Caki2 (cell line): ENCODE measurements around the gene RAB7B. TPM values are rescaled to one million over a fixed set of nuclear protein-coding genes. Genes with fewer than 3 reads are reported as not detected.

Experiments
- DNase-seq: peaks from one replicate; pipeline ENCODE4 v3.0.0-alpha.2; 2015; ENCODE audit warnings: low read depth
- in situ Hi-C: cut with HindIII; loops from 2 replicates; pipeline ENCODE4 v1.10.0; 2016; ENCODE audit warnings: low sequenced_read_pairs, low pct_unique_long_range_greater_than_20kb, mixed read lengths
- total RNA-seq: library from RNA; depleted of rRNA; stranded (reverse); fragments of >200 nt; shearing (Covaris generic); gene quantifications from 2 replicates; pipeline ENCODE4 v1.2.3, GENCODE V29; 2014; ENCODE audit warnings: low replicate concordance

RAB7B gene
- total RNA-seq, 1 experiment from 2014 or later: 1.1 TPM

- in situ Hi-C loops: no loop called here
- no peak for DNase-seq
Measured at GRCh38 chr1:205981257-205981656, 21.9 kb downstream of the RAB7B start.

GRCh38 chr1:205980237-205980870 is 22.8 kb downstream of the RAB7B start:
- DNase-seq: no peak
- in situ Hi-C loops: no loop called here

- DNase-seq: no peak
- in situ Hi-C loops: loop anchor here (5.0 kb wide), 1 partner anchor 52 kb away; no protein-coding TSS in a partner anchor
Measured at GRCh38 chr1:205979301-205979700, 23.9 kb downstream of the RAB7B start.

GRCh38 chr1:205978676-205979075 is 24.5 kb downstream of the RAB7B start:
- in situ Hi-C loops: loop anchor here (5.0 kb wide), 1 partner anchor 51 kb away; no protein-coding TSS in a partner anchor
- no peak for DNase-seq

GRCh38 chr1:205977402-205978014 is 25.7 kb downstream of the RAB7B start:
- in situ Hi-C loops: loop anchor here (5.0 kb wide), 1 partner anchor 50 kb away; no protein-coding TSS in a partner anchor
- DNase-seq: peak; percentile 58

GRCh38 chr1:205976708-205977401 is 26.3 kb downstream of the RAB7B start:
- in situ Hi-C loops: loop anchor here (5.0 kb wide), 1 partner anchor 50 kb away; no protein-coding TSS in a partner anchor

GRCh38 chr1:205976036-205976435 is 27.2 kb downstream of the RAB7B start:
- in situ Hi-C loops: loop anchor here (5.0 kb wide), 1 partner anchor 49 kb away; no protein-coding TSS in a partner anchor
- DNase-seq: no peak

More at GRCh38 chr1:205976708-205977401, 26.3 kb downstream of the RAB7B start:
- DNase-seq: no peak

GRCh38 chr1:205975387-205975998 is 27.7 kb downstream of the RAB7B start:
- in situ Hi-C loops: loop anchor here (5.0 kb wide), 1 partner anchor 48 kb away; no protein-coding TSS in a partner anchor
- DNase-seq: no peak

GRCh38 chr1:205974712-205975111 is 28.5 kb downstream of the RAB7B start:
- in situ Hi-C loops: loop anchor here (5.0 kb wide), 1 partner anchor 47 kb away; no protein-coding TSS in a partner anchor
- DNase-seq: no peak

GRCh38 chr1:205973377-205974232 is 29.6 kb downstream of the RAB7B start:
- DNase-seq: no peak
- in situ Hi-C loops: no loop called here

GRCh38 chr1:205972491-205973168 is 30.6 kb downstream of the RAB7B start:
- no peak for DNase-seq
- in situ Hi-C loops: no loop called here

GRCh38 chr1:205972081-205972480 is 31.1 kb downstream of the RAB7B start:
- DNase-seq: no peak
- in situ Hi-C loops: no loop called here

- in situ Hi-C loops: no loop called here
- no peak for DNase-seq
Measured at GRCh38 chr1:205971082-205971481, 32.1 kb downstream of the RAB7B start.

GRCh38 chr1:205970486-205970885 is 32.7 kb downstream of the RAB7B start:
- no peak for DNase-seq
- in situ Hi-C loops: no loop called here

- no peak for DNase-seq
Measured at GRCh38 chr1:205969229-205969628, 34.0 kb downstream of the RAB7B start.

GRCh38 chr1:205967554-205968335 is 35.5 kb downstream of the RAB7B start:
- in situ Hi-C loops: no loop called here
- DNase-seq: no peak

More at GRCh38 chr1:205969229-205969628, 34.0 kb downstream of the RAB7B start:
- in situ Hi-C loops: no loop called here
